ENCODE measurements around the gene C21orf91. TPM values are rescaled to one million over a fixed set of nuclear protein-coding genes. Genes with fewer than 3 reads are reported as not detected.
"Not testable (repeated sequence)": the region's sequence is repeated elsewhere in the genome, so short reads cannot be mapped to it uniquely, and the experiment has no call there.

The C21orf91 gene
- total RNA-seq, 1 donor from 2014 or later = 2.7 TPM

- no peak for DNase-seq (ENCODE audit: extremely low read depth, low read depth, low spot score)
These were observed 39.2 kb downstream of the C21orf91 start for GRCh38 chr21:17779980-17780379.

- no peak for DNase-seq (ENCODE audit: extremely low read depth, low read depth, low spot score)
These were observed 39.7 kb downstream of the C21orf91 start for GRCh38 chr21:17779496-17779895.

- DNase-seq (ENCODE audit: extremely low read depth, low read depth, low spot score) = no peak
These were observed 41.9 kb downstream of the C21orf91 start for GRCh38 chr21:17777072-17777765.

- no peak for DNase-seq (ENCODE audit: extremely low read depth, low read depth, low spot score)
These were observed 43.6 kb downstream of the C21orf91 start for GRCh38 chr21:17775431-17776126.

GRCh38 chr21:17775021-17775420, 44.1 kb downstream of the C21orf91 start:
- DNase-seq (ENCODE audit: extremely low read depth, low read depth, low spot score) = not testable (repeated sequence)

- DNase-seq (ENCODE audit: extremely low read depth, low read depth, low spot score) = no peak
These were observed 49.7 kb downstream of the C21orf91 start for GRCh38 chr21:17769447-17769845.

- DNase-seq (ENCODE audit: extremely low read depth, low read depth, low spot score) = no peak
These were observed 50.2 kb downstream of the C21orf91 start for GRCh38 chr21:17768840-17769446.

GRCh38 chr21:17765207-17765606, 53.9 kb downstream of the C21orf91 start:
- DNase-seq (ENCODE audit: extremely low read depth, low read depth, low spot score) = no peak

- DNase-seq (ENCODE audit: extremely low read depth, low read depth, low spot score) = no peak
These were observed 55.7 kb downstream of the C21orf91 start for GRCh38 chr21:17763288-17764037.

GRCh38 chr21:17759511-17760178, 59.5 kb downstream of the C21orf91 start:
- no peak for DNase-seq (ENCODE audit: extremely low read depth, low read depth, low spot score)

GRCh38 chr21:17758683-17759082, 60.5 kb downstream of the C21orf91 start:
- DNase-seq (ENCODE audit: extremely low read depth, low read depth, low spot score) = no peak

- DNase-seq (ENCODE audit: extremely low read depth, low read depth, low spot score) = no peak
These were observed 61.5 kb downstream of the C21orf91 start for GRCh38 chr21:17757671-17758070.

GRCh38 chr21:17753736-17754135, 65.4 kb downstream of the C21orf91 start:
- no peak for DNase-seq (ENCODE audit: extremely low read depth, low read depth, low spot score)

- DNase-seq (ENCODE audit: extremely low read depth, low read depth, low spot score) = no peak
These were observed 67.0 kb downstream of the C21orf91 start for GRCh38 chr21:17752171-17752570.

- no peak for DNase-seq (ENCODE audit: extremely low read depth, low read depth, low spot score)
These were observed 72.2 kb downstream of the C21orf91 start for GRCh38 chr21:17746920-17747319.

- DNase-seq (ENCODE audit: extremely low read depth, low read depth, low spot score) = no peak
These were observed 74.1 kb downstream of the C21orf91 start for GRCh38 chr21:17745086-17745485.

- no peak for DNase-seq (ENCODE audit: extremely low read depth, low read depth, low spot score)
These were observed 76.1 kb downstream of the C21orf91 start for GRCh38 chr21:17742940-17743592.

GRCh38 chr21:17742181-17742580, 77.0 kb downstream of the C21orf91 start:
- DNase-seq (ENCODE audit: extremely low read depth, low read depth, low spot score) = no peak

Data from glomerular endothelial cell (primary cell).